ENCODE results near the gene RPS16. TPM values are rescaled to one million over a fixed set of nuclear protein-coding genes. Genes with fewer than 3 reads are reported as not detected.

RPS16 gene
- total RNA-seq, 1 donor: 148 TPM

- TF ChIP-seq CTCF (IDR thresholded peaks at IDR 0.05; ENCODE audit: insufficient read depth, low read length): peak; percentile 99
- H3K4me3 ChIP-seq (ENCODE audit: low read depth, low read length): no peak overlapping the region
- DNase-seq (ENCODE audit: low read depth): peak; percentile 83
Measured at GRCh38 chr19:39397360-39398296, 38.1 kb downstream of the RPS16 start.

GRCh38 chr19:39390751-39391437 lies 44.9 kb downstream of the RPS16 start, which contains the start of the genes MED29 and PAF1:
MED29 (plus strand) TSS chr19:39391378; CDS start chr19:39391423, 45 bp downstream.
PAF1 (minus strand) TSS chr19:39391106; CDS start chr19:39390864, 242 bp downstream.
- peak within 1 kb of the TSS; percentile 100 for H3K4me3 ChIP-seq (ENCODE audit: low read depth, low read length)
- peak; percentile 100 for DNase-seq (ENCODE audit: low read depth)
- TF ChIP-seq CTCF (IDR thresholded peaks at IDR 0.05; ENCODE audit: insufficient read depth, low read length): no peak

- TF ChIP-seq CTCF (IDR thresholded peaks at IDR 0.05; ENCODE audit: insufficient read depth, low read length): no peak
Measured at GRCh38 chr19:39390451-39390750, 45.3 kb downstream of the RPS16 start.

GRCh38 chr19:39389631-39390414 lies 45.9 kb downstream of the RPS16 start:
- peak overlapping the region; percentile 99 for H3K4me3 ChIP-seq (ENCODE audit: low read depth, low read length)
- DNase-seq (ENCODE audit: low read depth): no peak
- TF ChIP-seq CTCF (IDR thresholded peaks at IDR 0.05; ENCODE audit: insufficient read depth, low read length): no peak

More at GRCh38 chr19:39390451-39390750, 45.3 kb downstream of the RPS16 start:
- DNase-seq (ENCODE audit: low read depth): no peak
- peak overlapping the region; percentile 99 for H3K4me3 ChIP-seq (ENCODE audit: low read depth, low read length)

- DNase-seq (ENCODE audit: low read depth): no peak
- TF ChIP-seq CTCF (IDR thresholded peaks at IDR 0.05; ENCODE audit: insufficient read depth, low read length): no peak
Measured at GRCh38 chr19:39388657-39389056, 47.1 kb downstream of the RPS16 start.

GRCh38 chr19:39386557-39386956 lies 49.2 kb downstream of the RPS16 start:
- no peak for TF ChIP-seq CTCF (IDR thresholded peaks at IDR 0.05; ENCODE audit: insufficient read depth, low read length)
- no peak overlapping the region for H3K4me3 ChIP-seq (ENCODE audit: low read depth, low read length)
- no peak for DNase-seq (ENCODE audit: low read depth)

More at GRCh38 chr19:39388657-39389056, 47.1 kb downstream of the RPS16 start:
- H3K4me3 ChIP-seq (ENCODE audit: low read depth, low read length): no peak overlapping the region
